ENCODE measurements around the gene AP3S2. TPM values are rescaled to one million over a fixed set of nuclear protein-coding genes. Genes with fewer than 3 reads are reported as not detected.
A peak's percentile ranks its signal among the peaks of the same experiment; 100 is the strongest.
"Not testable (repeated sequence)": the region's sequence is repeated elsewhere in the genome, so short reads cannot be mapped to it uniquely, and the experiment has no call there.

Gene AP3S2
- total RNA-seq, 1 donor from 2014 or later, result 32.2 TPM

DNA sequence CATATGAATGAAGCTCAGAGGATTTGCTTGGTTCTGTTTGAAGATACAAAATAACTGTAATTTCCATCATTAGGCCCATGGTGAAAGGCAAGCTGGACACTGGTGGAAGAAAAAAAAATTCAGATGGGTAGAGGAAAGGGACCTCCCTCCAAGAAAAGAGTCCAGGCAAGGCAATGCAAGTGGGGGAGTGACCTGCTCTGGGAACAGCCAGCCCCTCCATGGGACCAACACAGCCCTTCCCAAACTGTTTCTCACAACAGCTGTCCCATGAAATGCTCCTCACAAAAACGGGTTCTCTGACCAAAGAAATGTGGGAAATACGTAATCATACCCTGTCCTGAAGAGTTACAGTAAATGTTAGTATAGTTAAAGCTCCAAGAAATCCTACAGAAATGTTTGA, 4.4 kb upstream of the AP3S2 start:
- peak overlapping the region; percentile 23 for H3K4me3 Mint-ChIP-seq
- H3K36me3 Mint-ChIP-seq, result peaks cover 3% of the 10 kb centered on the region
- no peak for DNase-seq (ENCODE audit: extremely low spot score, unreplicated experiment)
- H3K4me1 Mint-ChIP-seq (ENCODE audit: unreplicated experiment), result peaks cover 10% of the 10 kb centered on the region
- H3K27me3 Mint-ChIP-seq, result no peaks in the 10 kb centered on the region
- no peak overlapping the region for H3K27ac Mint-ChIP-seq
- H3K9me3 Mint-ChIP-seq, result no peaks in the 10 kb centered on the region
- TF ChIP-seq, protein P1, sequence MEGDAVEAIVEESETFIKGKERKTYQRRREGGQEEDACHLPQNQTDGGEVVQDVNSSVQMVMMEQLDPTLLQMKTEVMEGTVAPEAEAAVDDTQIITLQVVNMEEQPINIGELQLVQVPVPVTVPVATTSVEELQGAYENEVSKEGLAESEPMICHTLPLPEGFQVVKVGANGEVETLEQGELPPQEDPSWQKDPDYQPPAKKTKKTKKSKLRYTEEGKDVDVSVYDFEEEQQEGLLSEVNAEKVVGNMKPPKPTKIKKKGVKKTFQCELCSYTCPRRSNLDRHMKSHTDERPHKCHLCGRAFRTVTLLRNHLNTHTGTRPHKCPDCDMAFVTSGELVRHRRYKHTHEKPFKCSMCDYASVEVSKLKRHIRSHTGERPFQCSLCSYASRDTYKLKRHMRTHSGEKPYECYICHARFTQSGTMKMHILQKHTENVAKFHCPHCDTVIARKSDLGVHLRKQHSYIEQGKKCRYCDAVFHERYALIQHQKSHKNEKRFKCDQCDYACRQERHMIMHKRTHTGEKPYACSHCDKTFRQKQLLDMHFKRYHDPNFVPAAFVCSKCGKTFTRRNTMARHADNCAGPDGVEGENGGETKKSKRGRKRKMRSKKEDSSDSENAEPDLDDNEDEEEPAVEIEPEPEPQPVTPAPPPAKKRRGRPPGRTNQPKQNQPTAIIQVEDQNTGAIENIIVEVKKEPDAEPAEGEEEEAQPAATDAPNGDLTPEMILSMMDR (conservative IDR thresholded peaks at IDR 0.05), result no peak

DNA sequence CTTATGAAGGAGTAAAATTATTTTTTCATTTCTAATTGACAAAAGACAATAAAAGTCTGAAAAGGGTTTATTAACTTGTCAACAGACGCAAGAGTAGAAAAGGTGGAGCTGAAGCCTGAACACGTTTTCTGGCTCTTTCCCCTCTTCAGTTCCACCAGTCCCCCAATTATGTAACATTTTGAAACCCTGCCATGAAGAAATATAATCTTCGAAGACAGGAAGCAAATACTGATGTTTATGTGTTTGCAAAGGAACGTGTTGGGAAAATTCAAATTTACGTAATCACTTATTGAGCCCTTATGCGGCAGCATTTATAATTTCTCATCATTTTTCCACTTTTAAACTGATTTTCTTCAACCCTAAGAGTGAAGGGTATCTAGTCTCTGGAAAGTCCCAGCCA, 767 bp downstream of the AP3S2 start:
- Mint-ChIP-seq H3K4me1 (ENCODE audit: unreplicated experiment) (peaks cover 12% of the 10 kb centered on the region), H3K27me3 (no peaks in the 10 kb centered on the region), H3K9me3 (no peaks in the 10 kb centered on the region), H3K4me3 (peak overlapping the region; percentile 95), H3K36me3 (peaks cover 11% of the 10 kb centered on the region), H3K27ac (peak overlapping the region; percentile 94)
- TF ChIP-seq, protein P1 (conservative IDR thresholded peaks at IDR 0.05), result no peak
- no peak for DNase-seq (ENCODE audit: extremely low spot score, unreplicated experiment)

DNA sequence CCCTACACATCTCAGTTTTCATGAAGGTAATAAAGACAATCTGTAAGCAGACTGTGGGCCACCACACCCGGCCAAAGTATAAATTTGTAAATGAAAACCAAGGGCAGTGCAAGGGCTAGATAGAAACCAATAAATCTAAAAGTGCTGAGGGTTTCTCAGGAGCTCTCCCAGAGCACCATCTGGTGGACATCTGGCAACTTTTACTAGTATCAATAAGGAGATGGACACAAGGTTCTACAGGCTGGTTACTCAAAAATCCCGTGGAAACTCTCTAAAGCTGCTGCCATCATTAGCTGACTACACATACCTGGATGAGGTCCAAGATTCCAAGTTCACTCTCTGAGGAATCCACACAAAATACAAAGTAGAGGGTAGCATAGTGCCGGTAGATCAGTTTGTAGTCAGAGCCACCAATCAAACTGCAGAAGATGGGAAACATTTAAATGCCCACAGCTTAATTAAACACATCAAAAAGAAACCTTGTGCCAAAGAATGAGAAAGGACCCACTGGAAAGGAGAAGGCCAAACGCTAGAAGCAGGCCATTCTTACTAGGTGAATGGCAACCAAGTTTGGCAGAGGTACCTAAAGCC, 5.5 kb downstream of the AP3S2 start:
- Mint-ChIP-seq H3K27me3 (no peaks in the 10 kb centered on the region), H3K27ac (no peak overlapping the region), H3K4me1 (ENCODE audit: unreplicated experiment) (peaks cover 9% of the 10 kb centered on the region), H3K4me3 (no peak overlapping the region), H3K36me3 (peaks cover 12% of the 10 kb centered on the region), H3K9me3 (no peaks in the 10 kb centered on the region)
- no peak for DNase-seq (ENCODE audit: extremely low spot score, unreplicated experiment)
- TF ChIP-seq, protein P1 (conservative IDR thresholded peaks at IDR 0.05), result peak; percentile 67

DNA sequence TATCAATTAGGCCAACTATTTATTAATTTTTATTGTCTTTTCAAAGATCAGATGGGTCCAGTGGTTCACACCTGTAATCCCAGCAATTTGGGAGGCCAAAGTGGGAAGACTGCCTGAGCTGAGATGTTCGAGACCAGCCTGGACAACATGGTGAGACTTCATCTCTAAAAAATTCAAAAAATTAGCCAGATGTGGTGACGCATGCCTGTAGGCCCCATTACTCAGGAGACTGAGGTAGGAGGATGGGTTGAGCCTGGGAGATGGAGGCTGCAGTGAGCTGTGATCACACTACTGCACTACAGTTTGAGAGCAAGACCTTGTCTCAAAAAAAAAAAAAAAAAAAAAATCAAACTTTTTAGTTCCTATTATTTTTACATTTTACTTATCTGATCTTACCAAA, 8.2 kb downstream of the AP3S2 start:
- Mint-ChIP-seq H3K4me1 (ENCODE audit: unreplicated experiment) (no peaks in the 10 kb centered on the region), H3K27ac (no peak overlapping the region), H3K4me3 (no peak overlapping the region), H3K27me3 (no peaks in the 10 kb centered on the region), H3K9me3 (no peaks in the 10 kb centered on the region), H3K36me3 (peaks cover 12% of the 10 kb centered on the region)
- TF ChIP-seq, protein P1 (conservative IDR thresholded peaks at IDR 0.05), result no peak
- DNase-seq (ENCODE audit: extremely low spot score, unreplicated experiment), result no peak

DNA sequence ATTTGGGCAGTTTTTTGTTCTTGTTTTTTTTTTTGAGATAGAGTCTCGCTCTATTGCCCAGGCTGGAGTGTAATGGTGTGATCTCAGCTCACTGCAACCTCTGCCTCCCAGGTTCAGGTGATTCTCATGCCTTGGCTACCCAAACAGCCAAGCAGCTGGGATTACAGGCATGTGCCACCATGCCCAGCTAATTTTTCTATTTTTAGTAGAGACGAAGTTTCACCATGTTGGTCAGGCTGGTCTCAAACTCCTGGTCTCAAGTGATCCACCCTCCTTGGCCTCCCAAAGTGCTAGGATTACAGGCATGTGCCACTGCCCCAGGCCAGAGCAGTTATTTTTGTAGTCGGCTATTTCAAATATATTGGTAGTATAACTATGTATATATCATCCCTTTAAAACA, 8.6 kb downstream of the AP3S2 start:
- not testable (repeated sequence) for H3K27me3 Mint-ChIP-seq; H3K4me1 Mint-ChIP-seq (ENCODE audit: unreplicated experiment); H3K9me3 Mint-ChIP-seq; H3K27ac Mint-ChIP-seq; H3K4me3 Mint-ChIP-seq; DNase-seq (ENCODE audit: extremely low spot score, unreplicated experiment)
- H3K36me3 Mint-ChIP-seq, result peaks cover 12% of the 10 kb centered on the region

DNA sequence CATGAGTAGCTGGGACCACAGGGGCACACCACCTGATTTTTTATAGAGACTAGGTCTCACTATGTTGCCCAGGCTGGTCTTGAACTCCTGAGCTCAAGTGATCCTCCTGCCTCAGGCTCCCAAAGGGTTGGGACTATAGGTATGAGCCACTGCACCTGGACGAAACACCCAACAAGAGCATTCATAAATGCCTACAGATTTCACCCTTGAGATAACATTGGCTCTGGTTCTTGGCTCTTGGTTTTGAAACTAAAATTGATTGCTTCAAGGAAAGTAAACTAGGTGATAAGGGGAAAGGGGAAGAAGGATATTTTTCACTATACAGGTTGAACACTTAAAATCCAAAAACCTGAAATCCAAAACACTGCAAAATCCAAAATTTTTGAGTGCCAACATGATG, 10.3 kb downstream of the AP3S2 start:
- TF ChIP-seq, protein P1 (conservative IDR thresholded peaks at IDR 0.05), result no peak
- no peak for DNase-seq (ENCODE audit: extremely low spot score, unreplicated experiment)
- H3K9me3 Mint-ChIP-seq, result no peaks in the 10 kb centered on the region
- H3K27me3 Mint-ChIP-seq, result no peaks in the 10 kb centered on the region
- no peak overlapping the region for H3K27ac Mint-ChIP-seq
- peaks cover 6% of the 10 kb centered on the region for H3K36me3 Mint-ChIP-seq
- no peaks in the 10 kb centered on the region for H3K4me1 Mint-ChIP-seq (ENCODE audit: unreplicated experiment)
- H3K4me3 Mint-ChIP-seq, result no peak overlapping the region

Measured in type B pancreatic cell (in vitro differentiated cells).